GM12878 (cell line): ENCODE measurements around the gene AOPEP. TPM values are rescaled to one million over a fixed set of nuclear protein-coding genes. Genes with fewer than 3 reads are reported as not detected.

Source experiments
- CREM ChIP-seq: IDR thresholded peaks from 2 replicates; pipeline ENCODE4 v1.6.1; 2014; ENCODE audit warnings: antibody characterized with exemption, low read depth
- EP300 ChIP-seq, 2 experiments: fragments of 150-350 bp in 1 of 2; IDR thresholded peaks; 2 replicates each; pipeline ENCODE4 v1.6.1; 2011 to 2012; ENCODE audit warnings: low read depth in 2 of 2, low read length in 2 of 2, borderline replicate concordance in 1 of 2, improper control_type of control experiment in 1 of 2, inconsistent platforms in 1 of 2; ENCODE audit not compliant: control insufficient read depth in 1 of 2
- EZH2 ChIP-seq: IDR thresholded peaks from 2 replicates; pipeline ENCODE4 v1.6.1; 2012; ENCODE audit warnings: low read depth, mild to moderate bottlenecking, control low read depth, inconsistent platforms, low read length, borderline replicate concordance; ENCODE audit not compliant: control insufficient read depth
- HSF1 ChIP-seq: fragments of 150-350 bp; IDR thresholded peaks from 2 replicates; pipeline ENCODE4 v1.6.1; 2014; ENCODE audit warnings: mild to moderate bottlenecking, low read depth, low read length
- JUNB ChIP-seq: IDR thresholded peaks from 2 replicates; pipeline ENCODE4 v1.6.1; 2016; ENCODE audit warnings: antibody characterized with exemption, mild to moderate bottlenecking
- MLLT1 ChIP-seq: fragments of 450-650 bp; IDR thresholded peaks from 2 replicates; pipeline ENCODE4 v1.6.1; 2016; ENCODE audit warnings: mild to moderate bottlenecking
- NFXL1 ChIP-seq: fragments of 450-650 bp; IDR thresholded peaks from 2 replicates; pipeline ENCODE4 v1.6.1; 2017; ENCODE audit warnings: antibody characterized with exemption, mild to moderate bottlenecking, borderline replicate concordance
- RBBP5 ChIP-seq: fragments of 200-600 bp; sonication (generic); conservative IDR thresholded peaks from 2 replicates; pipeline ENCODE4 v1.6.1; 2016
- RELA ChIP-seq: fragments of 450-650 bp; IDR thresholded peaks from 2 replicates; pipeline ENCODE4 v1.8.0; 2014; ENCODE audit warnings: borderline replicate concordance; ENCODE audit not compliant: partially characterized antibody
- SMAD5 ChIP-seq: IDR thresholded peaks from 2 replicates; pipeline ENCODE4 v1.6.1; 2016; ENCODE audit warnings: antibody characterized with exemption, low read depth
- ZNF687 ChIP-seq: fragments of 450-650 bp; IDR thresholded peaks from 2 replicates; pipeline ENCODE4 v1.6.1; 2017; ENCODE audit warnings: mild to moderate bottlenecking, moderate library complexity
- polyA plus RNA-seq, 11 experiments: library from polyadenylated mRNA; depleted of rRNA in 4 of 11; unstranded in 6 of 11; stranded (reverse) in 5 of 11; fragments of >200 nt; fragmentation: Nextera tagmentation in 4 of 11; fragmentation: Illumina TruSeq in 1 of 11; extraction: Ambion mirVana in 4 of 11; extraction: Trizol in 1 of 11; gene quantifications; 1 replicate in 1 of 11; 2 replicates in 10 of 11; pipeline versions ENCODE4 v1.2.1 to v1.2.3, GENCODE V29; 2011 to 2016; ENCODE audit warnings: inconsistent platforms in 2 of 11, missing spikeins in 2 of 11, low read depth in 1 of 11
- total RNA-seq, 4 experiments: library from RNA; depleted of rRNA in 3 of 4; stranded (reverse); fragments of >200 nt in 3 of 4; fragmentation: Illumina TruSeq in 1 of 4; extraction: Trizol in 1 of 4; gene quantifications; 2 replicates each; pipeline versions ENCODE4 v1.2.1 to v1.2.3, GENCODE V29; 2013 to 2021

AOPEP gene
- total and polyA plus RNA-seq, 10 of the 15 experiments (the other 5 are each of a cell fraction or from before 2014, with no cell fraction given) = 2.3 to 16.9 (median 10.1) TPM

GRCh38 chr9:94721754-94722153 is 4.7 kb upstream of the AOPEP start (continued):
- TF ChIP-seq ZNF687 = no peak
- no peak for TF ChIP-seq EZH2
- TF ChIP-seq JUNB = no peak
- TF ChIP-seq CREM = no peak
- TF ChIP-seq RBBP5 = no peak
- no peak for TF ChIP-seq NFXL1
- no peak for TF ChIP-seq EP300 (IDR thresholded peaks at IDR 0.05; ENCODE audit: borderline replicate concordance in 1 of 2, control insufficient read depth in 1 of 2, low read depth in 2 of 2, low read length in 2 of 2)
- TF ChIP-seq HSF1 = no peak
- TF ChIP-seq RELA = no peak
- no peak for TF ChIP-seq SMAD5
- no peak for TF ChIP-seq MLLT1
